GM20000 (cell line): ENCODE results near the gene ACTR5.

ENCODE experiments used
- DNase-seq: peaks from one replicate; pipeline ENCODE4 v3.0.0; 2012; ENCODE audit warnings: low spot score
- CTCF ChIP-seq: IDR thresholded peaks from 2 replicates; pipeline ENCODE4 v1.5.1; 2012; ENCODE audit warnings: mild to moderate bottlenecking, control low read depth; ENCODE audit errors: extremely low read depth, missing control alignments

Gene ACTR5

GRCh38 chr20:38757145-38757775, 9.0 kb downstream of the ACTR5 start:
- no peak for DNase-seq
- no peak for TF ChIP-seq CTCF

GRCh38 chr20:38759106-38759505, 10.8 kb downstream of the ACTR5 start:
- no peak for TF ChIP-seq CTCF

GRCh38 chr20:38760978-38761377, 12.7 kb downstream of the ACTR5 start:
- no peak for DNase-seq
- TF ChIP-seq CTCF = no peak

More at GRCh38 chr20:38759106-38759505, 10.8 kb downstream of the ACTR5 start:
- no peak for DNase-seq

GRCh38 chr20:38762174-38762573, 13.9 kb downstream of the ACTR5 start:
- no peak for DNase-seq
- no peak for TF ChIP-seq CTCF

GRCh38 chr20:38763616-38764015, 15.4 kb downstream of the ACTR5 start:
- DNase-seq = no peak
- no peak for TF ChIP-seq CTCF

GRCh38 chr20:38764567-38765318, 16.5 kb downstream of the ACTR5 start:
- DNase-seq = no peak
- no peak for TF ChIP-seq CTCF

GRCh38 chr20:38766071-38766470, 17.8 kb downstream of the ACTR5 start:
- TF ChIP-seq CTCF = no peak
- no peak for DNase-seq
